Glomerular endothelial cell (primary cell): ENCODE measurements around the gene ARMH1. TPM values are rescaled to one million over a fixed set of nuclear protein-coding genes. Genes with fewer than 3 reads are reported as not detected.
"Not testable (repeated sequence)": the region's sequence is repeated elsewhere in the genome, so short reads cannot be mapped to it uniquely, and the experiment has no call there.

Experiments used
- DNase-seq: peaks from one replicate; pipeline ENCODE4 v3.0.0-alpha.2; 2011; ENCODE audit warnings: low read depth, low spot score; ENCODE audit errors: extremely low read depth
- total RNA-seq: library from RNA; depleted of rRNA; stranded (reverse); fragments of >200 nt; gene quantifications from 2 replicates; pipeline ENCODE4 v1.2.3, GENCODE V29; 2015

The ARMH1 gene
- total RNA-seq, 1 donor from 2014 or later, result not detected

GRCh38 chr1:44689447-44689765 is 14.9 kb downstream of the ARMH1 start:
- DNase-seq, result no peak

- no peak for DNase-seq
These were observed 18.6 kb downstream of the ARMH1 start for GRCh38 chr1:44693159-44693558.

DNA sequence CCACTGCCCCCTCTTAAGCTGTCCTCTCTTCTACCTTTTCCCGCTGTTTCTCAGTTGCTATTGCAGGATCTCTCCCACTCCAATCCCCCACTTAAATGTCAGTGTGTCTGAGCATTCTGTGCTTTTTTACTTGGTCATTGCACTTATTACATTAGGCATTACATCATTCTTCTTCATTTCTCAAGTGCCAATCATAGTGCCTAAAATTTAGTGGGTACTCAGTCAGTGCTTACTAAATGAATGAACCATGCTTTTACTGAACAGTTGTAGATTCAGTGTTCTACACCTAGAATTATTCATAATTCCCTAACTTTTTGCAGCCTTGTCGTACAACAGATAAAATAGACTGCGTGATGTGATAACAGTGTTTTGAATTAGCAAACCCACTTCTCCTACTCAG is 19.4 kb downstream of the ARMH1 start:
- DNase-seq, result no peak

GRCh38 chr1:44694863-44695478 is 20.5 kb downstream of the ARMH1 start:
- no peak for DNase-seq

GRCh38 chr1:44695671-44696070 is 21.2 kb downstream of the ARMH1 start:
- no peak for DNase-seq

DNA sequence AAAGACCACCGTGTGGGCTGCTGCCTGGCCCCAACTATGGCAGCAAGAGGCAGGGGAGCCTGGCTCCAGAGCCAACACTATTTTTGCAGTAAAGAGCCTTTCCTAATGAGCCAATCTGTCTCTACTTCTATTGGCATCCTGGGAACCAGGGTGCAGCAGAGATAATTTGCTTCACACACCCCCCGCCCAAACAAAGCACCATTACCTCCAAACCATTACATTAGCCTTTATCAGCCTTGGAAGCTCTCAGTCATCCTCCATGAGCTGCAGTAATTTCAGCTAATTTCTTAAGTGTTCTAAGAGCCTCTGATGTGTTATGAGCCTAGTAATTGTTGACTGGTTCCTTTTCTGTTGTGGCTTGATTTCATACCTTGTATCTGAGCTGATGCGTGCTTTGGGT is 21.6 kb downstream of the ARMH1 start:
- no peak for DNase-seq

- no peak for DNase-seq
These were observed 22.4 kb downstream of the ARMH1 start for GRCh38 chr1:44696789-44697345.

GRCh38 chr1:44698138-44698537 is 23.6 kb downstream of the ARMH1 start:
- no peak for DNase-seq

- DNase-seq, result not testable (repeated sequence)
These were observed 24.9 kb downstream of the ARMH1 start for GRCh38 chr1:44699375-44699774.

GRCh38 chr1:44700573-44700972 is 26.1 kb downstream of the ARMH1 start:
- no peak for DNase-seq

DNA sequence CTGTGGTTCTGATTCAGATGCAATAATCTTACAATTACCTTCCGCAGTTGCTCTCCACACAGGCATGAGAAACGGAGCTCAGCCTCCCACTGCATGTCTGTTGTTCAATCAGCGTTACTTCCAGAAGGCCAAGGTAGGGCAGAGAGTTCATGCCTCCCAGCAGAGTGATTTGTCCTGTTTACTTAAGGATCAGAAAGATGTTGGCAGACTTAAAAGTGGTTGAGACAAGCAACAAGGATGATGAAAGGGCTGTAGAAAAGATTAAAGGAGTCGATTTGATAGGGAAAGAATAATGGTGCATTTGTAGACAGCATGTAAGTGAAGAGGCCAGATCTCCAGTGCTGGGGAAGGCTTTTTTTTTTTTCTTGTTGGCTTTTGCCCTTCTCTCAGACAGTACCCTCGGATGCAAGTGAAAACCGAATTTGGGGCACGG is 26.6 kb downstream of the ARMH1 start:
- no peak for DNase-seq

GRCh38 chr1:44705470-44705869 is 31.0 kb downstream of the ARMH1 start:
- DNase-seq, result no peak

- no peak for DNase-seq
These were observed 31.4 kb downstream of the ARMH1 start for GRCh38 chr1:44705938-44706337.

DNA sequence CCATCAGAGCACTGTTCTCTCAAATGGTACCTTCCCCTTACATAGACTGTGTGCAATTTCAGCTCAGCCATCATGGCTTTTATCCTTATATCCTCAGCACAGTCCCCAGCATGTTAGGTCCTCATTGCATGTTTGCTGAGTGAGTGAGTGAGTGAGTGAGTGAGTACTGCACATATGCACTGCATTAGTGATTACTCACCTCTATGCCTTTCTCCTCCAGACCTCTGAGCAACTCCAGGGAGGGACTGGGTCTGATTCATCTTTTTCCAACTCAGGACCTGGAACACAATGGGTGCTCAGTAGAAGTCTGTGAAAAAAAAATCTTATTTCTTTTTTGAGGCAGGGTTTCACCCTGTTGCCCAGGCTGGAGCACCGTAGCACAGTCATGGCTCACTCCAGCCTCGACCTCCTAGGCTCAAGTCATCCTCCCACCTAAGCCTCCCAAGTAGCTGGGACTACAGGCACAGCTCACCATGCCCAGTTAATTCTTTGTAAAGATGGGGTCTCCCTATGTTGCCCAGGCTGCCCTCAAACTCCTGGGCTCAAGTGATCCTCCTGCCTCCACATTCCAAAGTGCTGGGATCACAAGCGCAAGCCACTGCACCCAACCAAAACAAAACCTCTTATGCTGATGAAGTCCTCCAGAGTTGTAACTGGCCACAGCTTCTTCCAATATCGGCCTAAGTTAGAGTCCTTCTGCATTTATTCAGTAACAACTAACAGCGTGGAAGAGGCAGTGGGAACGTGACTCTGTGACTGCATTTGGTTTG is 32.8 kb downstream of the ARMH1 start:
- no peak for DNase-seq

- DNase-seq, result no peak
These were observed 33.7 kb downstream of the ARMH1 start for GRCh38 chr1:44707959-44708831.

- no peak for DNase-seq
These were observed 38.8 kb downstream of the ARMH1 start for GRCh38 chr1:44713321-44713781.

- no peak for DNase-seq
These were observed 40.0 kb downstream of the ARMH1 start for GRCh38 chr1:44714532-44714931.

- DNase-seq, result no peak
These were observed 40.5 kb downstream of the ARMH1 start for GRCh38 chr1:44714944-44715571.

- DNase-seq, result no peak
These were observed 42.6 kb downstream of the ARMH1 start for GRCh38 chr1:44717156-44717555.

GRCh38 chr1:44717653-44718052 is 43.1 kb downstream of the ARMH1 start:
- no peak for DNase-seq

DNA sequence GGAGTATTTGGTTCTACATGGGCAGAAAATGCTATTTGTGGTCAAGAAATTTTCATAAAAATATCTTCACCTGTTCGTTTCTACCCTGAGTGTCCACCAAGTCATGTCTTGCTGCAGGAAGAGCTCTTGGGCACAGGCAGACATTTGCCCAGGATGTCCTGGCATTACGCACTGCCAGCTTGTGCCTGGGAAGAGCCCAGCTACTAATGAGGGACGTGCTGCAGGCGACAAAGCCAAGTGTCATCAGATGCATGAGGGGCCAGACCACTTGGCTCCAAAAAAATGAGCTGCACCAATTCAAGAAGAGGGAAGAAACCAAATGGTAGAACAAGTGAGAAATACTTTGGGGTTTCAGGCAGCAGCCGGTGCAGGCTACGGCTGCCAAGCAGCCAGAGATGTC is 43.6 kb downstream of the ARMH1 start:
- DNase-seq, result no peak
